ENCODE results near the gene TIFAB.

GRCh38 chr5:135498637-135498995, 46.5 kb upstream of the TIFAB start:
- TF ChIP-seq, protein P1, sequence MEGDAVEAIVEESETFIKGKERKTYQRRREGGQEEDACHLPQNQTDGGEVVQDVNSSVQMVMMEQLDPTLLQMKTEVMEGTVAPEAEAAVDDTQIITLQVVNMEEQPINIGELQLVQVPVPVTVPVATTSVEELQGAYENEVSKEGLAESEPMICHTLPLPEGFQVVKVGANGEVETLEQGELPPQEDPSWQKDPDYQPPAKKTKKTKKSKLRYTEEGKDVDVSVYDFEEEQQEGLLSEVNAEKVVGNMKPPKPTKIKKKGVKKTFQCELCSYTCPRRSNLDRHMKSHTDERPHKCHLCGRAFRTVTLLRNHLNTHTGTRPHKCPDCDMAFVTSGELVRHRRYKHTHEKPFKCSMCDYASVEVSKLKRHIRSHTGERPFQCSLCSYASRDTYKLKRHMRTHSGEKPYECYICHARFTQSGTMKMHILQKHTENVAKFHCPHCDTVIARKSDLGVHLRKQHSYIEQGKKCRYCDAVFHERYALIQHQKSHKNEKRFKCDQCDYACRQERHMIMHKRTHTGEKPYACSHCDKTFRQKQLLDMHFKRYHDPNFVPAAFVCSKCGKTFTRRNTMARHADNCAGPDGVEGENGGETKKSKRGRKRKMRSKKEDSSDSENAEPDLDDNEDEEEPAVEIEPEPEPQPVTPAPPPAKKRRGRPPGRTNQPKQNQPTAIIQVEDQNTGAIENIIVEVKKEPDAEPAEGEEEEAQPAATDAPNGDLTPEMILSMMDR (IDR thresholded peaks at IDR 0.05; ENCODE audit: low read depth, low read length, poor library complexity, severe bottlenecking): no peak
- no peak for TF ChIP-seq EZH2phosphoT487 (IDR thresholded peaks at IDR 0.05; ENCODE audit: borderline replicate concordance, low read length)
